NB4 (cell line): Measurements from ENCODE around the gene HYCC2.
"Not testable (repeated sequence)": the region's sequence is repeated elsewhere in the genome, so short reads cannot be mapped to it uniquely, and the experiment has no call there.

Experiments
- MAX ChIP-seq: IDR thresholded peaks from 2 replicates; pipeline ENCODE4 v1.6.1; 2011; ENCODE audit warnings: low read depth, low read length
- MYC ChIP-seq: IDR thresholded peaks from 2 replicates; pipeline ENCODE4 v1.6.1; 2011; ENCODE audit warnings: low read depth, low read length
- POLR2A ChIP-seq: IDR thresholded peaks from 2 replicates; pipeline ENCODE4 v1.6.1; 2011; ENCODE audit warnings: mild to moderate bottlenecking; ENCODE audit not compliant: insufficient read length; ENCODE audit errors: extremely low read depth
- TF ChIP-seq, protein P1 (sequence below): IDR thresholded peaks from one replicate; pipeline ENCODE4 v1.5.1; 2012; ENCODE audit warnings: low read depth, low read length

GRCh38 chr2:201042451-201042850 is 29.0 kb downstream of the HYCC2 start:
- TF ChIP-seq, protein P1, sequence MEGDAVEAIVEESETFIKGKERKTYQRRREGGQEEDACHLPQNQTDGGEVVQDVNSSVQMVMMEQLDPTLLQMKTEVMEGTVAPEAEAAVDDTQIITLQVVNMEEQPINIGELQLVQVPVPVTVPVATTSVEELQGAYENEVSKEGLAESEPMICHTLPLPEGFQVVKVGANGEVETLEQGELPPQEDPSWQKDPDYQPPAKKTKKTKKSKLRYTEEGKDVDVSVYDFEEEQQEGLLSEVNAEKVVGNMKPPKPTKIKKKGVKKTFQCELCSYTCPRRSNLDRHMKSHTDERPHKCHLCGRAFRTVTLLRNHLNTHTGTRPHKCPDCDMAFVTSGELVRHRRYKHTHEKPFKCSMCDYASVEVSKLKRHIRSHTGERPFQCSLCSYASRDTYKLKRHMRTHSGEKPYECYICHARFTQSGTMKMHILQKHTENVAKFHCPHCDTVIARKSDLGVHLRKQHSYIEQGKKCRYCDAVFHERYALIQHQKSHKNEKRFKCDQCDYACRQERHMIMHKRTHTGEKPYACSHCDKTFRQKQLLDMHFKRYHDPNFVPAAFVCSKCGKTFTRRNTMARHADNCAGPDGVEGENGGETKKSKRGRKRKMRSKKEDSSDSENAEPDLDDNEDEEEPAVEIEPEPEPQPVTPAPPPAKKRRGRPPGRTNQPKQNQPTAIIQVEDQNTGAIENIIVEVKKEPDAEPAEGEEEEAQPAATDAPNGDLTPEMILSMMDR = not testable (repeated sequence)
- TF ChIP-seq MAX, POLR2A, MYC: not testable (repeated sequence)
